Measurements from ENCODE around the gene EVL.

The EVL gene

DNA sequence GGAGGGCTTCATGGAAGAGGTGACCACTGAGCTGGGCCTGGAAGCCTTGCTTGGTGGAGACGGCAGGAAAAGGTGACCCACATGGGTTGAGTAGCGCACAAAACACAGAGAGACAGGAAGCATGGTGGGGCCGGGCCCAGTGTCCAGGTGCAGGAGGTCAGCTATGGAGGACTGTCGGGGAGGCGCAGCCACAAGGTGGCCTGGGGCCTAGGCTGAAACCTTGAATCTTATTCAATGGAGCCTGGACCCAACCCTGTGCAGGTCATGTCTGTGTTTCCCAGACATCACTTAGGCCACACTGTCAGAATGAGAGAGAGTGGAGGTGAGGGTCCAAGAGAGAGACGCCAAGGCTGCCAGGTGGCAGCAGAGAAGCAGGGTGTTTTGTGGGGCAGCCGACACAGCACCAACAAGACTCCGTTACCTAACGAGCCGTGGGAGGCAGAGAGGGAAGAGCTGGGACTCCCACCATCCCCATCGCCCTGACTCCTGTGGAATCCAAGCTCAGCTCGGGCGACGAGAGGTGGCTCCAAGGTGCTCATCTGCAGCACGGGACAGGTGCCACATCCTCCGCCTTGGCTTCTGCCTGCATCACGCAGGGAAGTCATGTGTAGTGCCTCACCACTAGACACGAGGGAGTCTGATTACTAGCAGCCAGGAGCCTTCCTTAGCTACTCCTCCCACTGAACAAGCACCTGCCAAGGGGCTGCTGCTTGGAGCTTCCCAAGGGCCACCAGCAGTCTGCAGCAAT lies 55.5 kb downstream of the EVL start:
- TF ChIP-seq, protein P1, sequence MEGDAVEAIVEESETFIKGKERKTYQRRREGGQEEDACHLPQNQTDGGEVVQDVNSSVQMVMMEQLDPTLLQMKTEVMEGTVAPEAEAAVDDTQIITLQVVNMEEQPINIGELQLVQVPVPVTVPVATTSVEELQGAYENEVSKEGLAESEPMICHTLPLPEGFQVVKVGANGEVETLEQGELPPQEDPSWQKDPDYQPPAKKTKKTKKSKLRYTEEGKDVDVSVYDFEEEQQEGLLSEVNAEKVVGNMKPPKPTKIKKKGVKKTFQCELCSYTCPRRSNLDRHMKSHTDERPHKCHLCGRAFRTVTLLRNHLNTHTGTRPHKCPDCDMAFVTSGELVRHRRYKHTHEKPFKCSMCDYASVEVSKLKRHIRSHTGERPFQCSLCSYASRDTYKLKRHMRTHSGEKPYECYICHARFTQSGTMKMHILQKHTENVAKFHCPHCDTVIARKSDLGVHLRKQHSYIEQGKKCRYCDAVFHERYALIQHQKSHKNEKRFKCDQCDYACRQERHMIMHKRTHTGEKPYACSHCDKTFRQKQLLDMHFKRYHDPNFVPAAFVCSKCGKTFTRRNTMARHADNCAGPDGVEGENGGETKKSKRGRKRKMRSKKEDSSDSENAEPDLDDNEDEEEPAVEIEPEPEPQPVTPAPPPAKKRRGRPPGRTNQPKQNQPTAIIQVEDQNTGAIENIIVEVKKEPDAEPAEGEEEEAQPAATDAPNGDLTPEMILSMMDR (conservative IDR thresholded peaks at IDR 0.05), result no peak
- TF ChIP-seq ZFX (IDR thresholded peaks at IDR 0.05), result no peak
- no peak overlapping the region for H3K27ac ChIP-seq

DNA sequence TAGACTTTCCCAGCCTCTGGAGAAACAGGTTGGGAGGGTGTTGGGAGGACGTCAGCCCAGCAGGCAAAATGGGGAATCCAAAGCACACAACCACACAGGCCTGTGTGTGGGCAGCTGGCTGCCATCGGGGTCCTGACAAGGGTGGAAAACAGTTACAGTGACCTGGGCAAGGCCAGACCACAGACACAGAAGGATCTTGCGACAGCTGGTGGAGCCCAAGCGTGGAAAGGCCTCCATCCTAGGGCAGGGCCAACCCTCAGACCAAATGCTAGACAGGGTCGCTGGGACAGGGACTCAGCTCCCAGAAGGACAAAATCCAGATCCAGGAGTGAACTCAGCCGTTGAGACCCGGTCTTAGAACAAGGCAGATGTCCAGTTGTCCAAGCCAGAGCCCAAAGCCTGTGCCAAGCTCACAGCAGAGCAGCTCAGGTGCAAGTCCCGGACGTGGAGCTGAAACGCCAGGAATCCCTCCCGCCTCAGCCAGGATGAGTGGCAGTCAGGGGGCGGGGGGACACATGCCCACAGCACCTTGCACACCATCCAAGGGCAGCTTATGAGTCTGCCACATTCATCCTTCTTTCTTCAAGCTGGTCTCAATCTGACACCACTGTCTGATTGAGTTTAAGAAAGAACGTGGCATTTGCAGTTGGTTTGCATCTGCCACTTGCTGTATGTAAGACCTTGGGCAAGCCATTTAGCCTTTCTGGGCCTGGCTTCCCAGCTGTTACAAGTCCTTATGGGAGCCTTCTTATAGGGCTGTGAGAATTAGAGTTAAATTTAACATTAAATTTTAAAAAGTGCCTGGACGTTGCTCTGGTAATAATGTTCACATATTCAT lies 56.6 kb downstream of the EVL start:
- TF ChIP-seq, protein P1 (conservative IDR thresholded peaks at IDR 0.05), result no peak
- TF ChIP-seq ZFX (IDR thresholded peaks at IDR 0.05), result no peak

DNA sequence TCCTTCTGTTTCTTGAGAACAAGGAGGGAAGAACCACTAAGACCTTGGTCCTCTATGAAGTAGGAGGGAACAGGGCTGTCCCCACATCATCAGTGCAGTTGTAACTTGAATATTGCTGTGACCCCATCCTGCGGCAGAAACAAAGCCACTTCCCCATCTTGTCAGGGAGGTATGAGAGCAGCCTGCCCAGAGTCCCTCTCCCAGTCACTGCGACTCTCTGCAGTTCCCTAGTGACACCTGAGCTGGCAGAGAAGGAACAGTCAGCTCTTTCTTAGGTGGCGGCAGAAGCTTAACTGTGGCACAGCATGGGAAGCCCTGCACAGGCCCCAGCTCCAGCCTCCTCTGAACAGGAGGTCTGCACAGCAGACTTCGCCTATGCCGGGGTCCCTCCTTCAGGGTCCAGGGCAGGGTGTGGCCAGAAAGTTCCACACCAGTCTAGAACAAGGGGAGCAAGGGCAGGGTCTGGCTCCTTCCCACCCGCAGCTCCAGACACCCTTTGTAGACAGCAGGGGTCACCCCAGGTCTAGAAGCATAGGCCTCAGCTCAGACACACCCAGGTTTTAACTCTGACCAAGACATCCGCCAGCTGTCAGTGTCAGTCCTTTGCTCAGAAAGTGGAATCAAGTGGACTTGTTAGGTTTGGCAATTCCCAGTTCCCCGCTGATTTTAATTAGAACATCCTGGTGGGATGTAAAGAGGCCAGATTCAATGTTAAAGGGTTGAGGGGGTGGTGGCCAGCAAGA lies 57.4 kb downstream of the EVL start:
- no peak overlapping the region for H3K27ac ChIP-seq
- TF ChIP-seq, protein P1 (conservative IDR thresholded peaks at IDR 0.05), result no peak

More for the DNA sequence above, 56.6 kb downstream of the EVL start:
- H3K27ac ChIP-seq, result no peak overlapping the region

DNA sequence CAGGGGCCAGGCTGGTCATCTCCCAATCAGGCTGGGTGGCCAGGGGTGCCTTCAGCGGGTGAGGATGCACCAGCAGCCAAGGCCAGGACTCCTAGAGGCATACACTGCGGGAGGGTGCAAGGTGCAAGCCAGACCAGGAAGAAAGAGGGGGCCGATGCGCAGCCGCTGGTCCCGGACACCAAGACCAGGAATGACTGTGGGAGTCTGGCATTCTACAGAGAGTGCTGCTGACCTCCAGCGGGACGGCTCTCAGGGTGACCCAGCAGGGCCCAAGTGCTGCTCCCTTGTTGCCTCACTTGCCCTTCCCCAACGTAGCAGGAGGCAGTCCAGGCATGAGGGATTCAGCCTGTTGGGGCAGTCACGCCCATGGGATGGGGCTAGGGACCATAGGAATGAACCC lies 58.4 kb downstream of the EVL start:
- H3K27ac ChIP-seq, result no peak overlapping the region
- TF ChIP-seq ZFX (IDR thresholded peaks at IDR 0.05), result no peak
- TF ChIP-seq, protein P1 (conservative IDR thresholded peaks at IDR 0.05), result no peak

DNA sequence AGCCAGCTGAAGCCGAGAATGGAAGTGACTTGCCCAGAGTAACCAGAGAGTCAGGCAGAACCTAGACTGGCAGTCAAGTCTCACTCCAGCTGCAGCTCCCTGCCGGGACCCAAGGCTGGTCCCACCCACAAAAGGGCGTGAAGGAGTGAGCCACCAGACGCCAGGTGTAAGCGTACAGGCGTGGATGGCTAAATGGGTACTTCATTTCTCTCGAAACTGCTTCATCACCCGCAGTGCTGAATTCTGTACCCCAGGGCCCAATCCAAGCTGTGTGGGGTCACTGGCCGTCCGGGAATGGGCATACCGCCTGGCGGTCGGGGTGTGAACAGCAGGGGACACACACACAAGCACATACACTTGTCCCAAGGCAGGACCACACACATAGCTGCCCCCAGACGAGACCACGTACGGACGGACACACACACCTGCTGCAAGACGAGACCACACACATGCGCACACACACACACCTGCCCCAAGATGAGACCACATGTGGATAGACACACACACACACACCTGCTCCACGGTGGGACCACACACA lies 59.4 kb downstream of the EVL start:
- TF ChIP-seq ZFX (IDR thresholded peaks at IDR 0.05), result no peak
- TF ChIP-seq, protein P1 (conservative IDR thresholded peaks at IDR 0.05), result no peak
- no peak overlapping the region for H3K27ac ChIP-seq

DNA sequence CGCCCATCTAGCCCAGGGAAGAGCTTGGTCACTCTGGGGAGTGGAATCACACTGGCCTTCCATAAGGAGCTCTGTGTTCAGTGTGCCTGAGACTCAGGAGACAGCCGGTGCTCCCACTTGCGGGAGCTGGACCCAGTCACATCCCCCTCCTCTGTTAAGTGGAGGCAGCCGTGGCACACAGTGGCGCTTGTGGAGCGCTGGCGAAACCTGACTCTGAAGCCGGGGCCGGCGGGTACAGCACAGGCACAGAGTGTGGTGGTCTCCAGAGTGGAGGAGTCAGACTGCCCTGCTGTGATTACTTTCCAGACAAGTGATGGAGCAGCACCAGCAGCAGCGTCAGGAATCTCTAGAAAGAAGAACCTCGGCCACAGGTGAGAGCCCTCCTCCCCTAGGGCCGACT lies 61.2 kb downstream of the EVL start:
- no peak for TF ChIP-seq ZFX (IDR thresholded peaks at IDR 0.05)
- TF ChIP-seq, protein P1 (conservative IDR thresholded peaks at IDR 0.05), result no peak
- no peak overlapping the region for H3K27ac ChIP-seq

Data from C4-2B (cell line).